ENCODE data around the gene KLK15. TPM values are rescaled to one million over a fixed set of nuclear protein-coding genes. Genes with fewer than 3 reads are reported as not detected.
"Not testable (repeated sequence)": the region's sequence is repeated elsewhere in the genome, so short reads cannot be mapped to it uniquely, and the experiment has no call there.

Gene KLK15
- total RNA-seq, 1 donor from 2014 or later = not detected

GRCh38 chr19:50794876-50795663, 38.3 kb downstream of the KLK15 start:
- no peak for DNase-seq

- no peak for DNase-seq
Observed at GRCh38 chr19:50794074-50794875, 39.1 kb downstream of the KLK15 start.

GRCh38 chr19:50793558-50794065, 39.8 kb downstream of the KLK15 start:
- no peak for DNase-seq

- no peak for DNase-seq
Observed at GRCh38 chr19:50792272-50793250, 40.8 kb downstream of the KLK15 start.

- DNase-seq = no peak
Observed at GRCh38 chr19:50791594-50792271, 41.6 kb downstream of the KLK15 start.

GRCh38 chr19:50790922-50791467, 42.4 kb downstream of the KLK15 start:
- no peak for DNase-seq

GRCh38 chr19:50790396-50790795, 43.0 kb downstream of the KLK15 start, which contains the start of gene ACP4:
Gene ACP4, plus strand, starts transcription at chr19:50790415. Its CDS starts 0 bp downstream, at chr19:50790415.
- no peak for DNase-seq

GRCh38 chr19:50785329-50785728, 48.0 kb downstream of the KLK15 start:
- DNase-seq = no peak

GRCh38 chr19:50784710-50785109, 48.7 kb downstream of the KLK15 start:
- DNase-seq = no peak

- DNase-seq = not testable (repeated sequence)
Observed at GRCh38 chr19:50783848-50784152, 49.6 kb downstream of the KLK15 start.

GRCh38 chr19:50780753-50781435, 52.5 kb downstream of the KLK15 start:
- no peak for DNase-seq

GRCh38 chr19:50779504-50780457, 53.6 kb downstream of the KLK15 start:
- DNase-seq = no peak

- no peak for DNase-seq
Observed at GRCh38 chr19:50778906-50779430, 54.4 kb downstream of the KLK15 start.

- no peak for DNase-seq
Observed at GRCh38 chr19:50777830-50778303, 55.5 kb downstream of the KLK15 start.

GRCh38 chr19:50777261-50777660, 56.1 kb downstream of the KLK15 start:
- DNase-seq = no peak

GRCh38 chr19:50776131-50776530, 57.2 kb downstream of the KLK15 start:
- DNase-seq = no peak

All from occipital lobe (tissue), 2 donors.